Measurements from ENCODE around the gene UNC80. TPM values are rescaled to one million over a fixed set of nuclear protein-coding genes. Genes with fewer than 3 reads are reported as not detected.

The UNC80 gene
- total RNA-seq, 1 experiment from 2014 or later: 1.8 TPM

GRCh38 chr2:209772290-209772685 lies 656 bp downstream of the UNC80 start:
- intact Hi-C loops (cut with micrococcal nuclease; ENCODE audit: unreplicated experiment): no loop called here
- H3K27ac ChIP-seq (ENCODE audit: low read depth, low read length, poor library complexity, severe bottlenecking): no peak overlapping the region
- CTCF ChIA-PET: no interaction called here

GRCh38 chr2:209773377-209773776 lies 1.7 kb downstream of the UNC80 start:
- peaks cover 79% of the 10 kb centered on the region for H3K27me3 ChIP-seq (replicated peaks; ENCODE audit: insufficient read depth, low read depth, low read length, poor library complexity)
- BruUV-seq (replicated peaks): no TSS peak
- intact Hi-C loops (cut with micrococcal nuclease; ENCODE audit: unreplicated experiment): no loop called here
- no peaks in the 10 kb centered on the region for H3K36me3 ChIP-seq (ENCODE audit: insufficient read depth, low read length, poor library complexity, severe bottlenecking)
- H3K4me1 ChIP-seq (ENCODE audit: insufficient read depth, low read length, poor library complexity, severe bottlenecking): no peaks in the 10 kb centered on the region
- no peaks in the 10 kb centered on the region for H3K9me3 ChIP-seq (ENCODE audit: low read depth, low read length, poor library complexity, severe bottlenecking)
- no peak overlapping the region for H3K4me3 ChIP-seq (ENCODE audit: low read depth, low read length, poor library complexity, severe bottlenecking)
- TF ChIP-seq EZH2 (IDR thresholded peaks at IDR 0.05; ENCODE audit: borderline replicate concordance, low read depth, low read length, poor library complexity, severe bottlenecking) (no peak), CTCF (conservative IDR thresholded peaks at IDR 0.05; ENCODE audit: low read depth, low read length) (no peak)
- POLR2A ChIA-PET (ENCODE audit: low non-redundant PET): no interaction called here
- CTCF ChIA-PET: no interaction called here
- H3K27ac ChIP-seq (ENCODE audit: low read depth, low read length, poor library complexity, severe bottlenecking): no peak overlapping the region
- no peak for DNase-seq (ENCODE audit: low spot score)

More at GRCh38 chr2:209772290-209772685, 656 bp downstream of the UNC80 start:
- POLR2A ChIA-PET (ENCODE audit: low non-redundant PET): no interaction called here
- TF ChIP-seq EZH2 (IDR thresholded peaks at IDR 0.05; ENCODE audit: borderline replicate concordance, low read depth, low read length, poor library complexity, severe bottlenecking) (no peak), CTCF (conservative IDR thresholded peaks at IDR 0.05; ENCODE audit: low read depth, low read length) (no peak)
- no peaks in the 10 kb centered on the region for H3K9me3 ChIP-seq (ENCODE audit: low read depth, low read length, poor library complexity, severe bottlenecking)
- H3K4me1 ChIP-seq (ENCODE audit: insufficient read depth, low read length, poor library complexity, severe bottlenecking): no peaks in the 10 kb centered on the region
- peaks cover 81% of the 10 kb centered on the region for H3K27me3 ChIP-seq (replicated peaks; ENCODE audit: insufficient read depth, low read depth, low read length, poor library complexity)
- no peaks in the 10 kb centered on the region for H3K36me3 ChIP-seq (ENCODE audit: insufficient read depth, low read length, poor library complexity, severe bottlenecking)
- no TSS peak for BruUV-seq (replicated peaks)
- no peak for DNase-seq (ENCODE audit: low spot score)
- peak overlapping the region; percentile 34 for H3K4me3 ChIP-seq (ENCODE audit: low read depth, low read length, poor library complexity, severe bottlenecking)

GRCh38 chr2:209787416-209787815 lies 15.8 kb downstream of the UNC80 start:
- Histone ChIP-seq H3K27me3 (replicated peaks; ENCODE audit: insufficient read depth, low read depth, low read length, poor library complexity) (peaks cover 6% of the 10 kb centered on the region), H3K36me3 (ENCODE audit: insufficient read depth, low read length, poor library complexity, severe bottlenecking) (no peaks in the 10 kb centered on the region), H3K4me1 (ENCODE audit: insufficient read depth, low read length, poor library complexity, severe bottlenecking) (no peaks in the 10 kb centered on the region), H3K27ac (ENCODE audit: low read depth, low read length, poor library complexity, severe bottlenecking) (no peak overlapping the region), H3K4me3 (ENCODE audit: low read depth, low read length, poor library complexity, severe bottlenecking) (no peak overlapping the region), H3K9me3 (ENCODE audit: low read depth, low read length, poor library complexity, severe bottlenecking) (no peaks in the 10 kb centered on the region)
- ChIA-PET POLR2A (ENCODE audit: low non-redundant PET) (no interaction called here), CTCF (no interaction called here)
- no TSS peak for BruUV-seq (replicated peaks)
- no peak for TF ChIP-seq CTCF (conservative IDR thresholded peaks at IDR 0.05; ENCODE audit: low read depth, low read length)
- TF ChIP-seq EZH2 (IDR thresholded peaks at IDR 0.05; ENCODE audit: borderline replicate concordance, low read depth, low read length, poor library complexity, severe bottlenecking): no peak
- no peak for DNase-seq (ENCODE audit: low spot score)
- intact Hi-C loops (cut with micrococcal nuclease; ENCODE audit: unreplicated experiment): no loop called here
